Measurements from ENCODE around the gene SUSD5.
"Not testable (repeated sequence)": the region's sequence is repeated elsewhere in the genome, so short reads cannot be mapped to it uniquely, and the experiment has no call there.

Gene SUSD5

DNA sequence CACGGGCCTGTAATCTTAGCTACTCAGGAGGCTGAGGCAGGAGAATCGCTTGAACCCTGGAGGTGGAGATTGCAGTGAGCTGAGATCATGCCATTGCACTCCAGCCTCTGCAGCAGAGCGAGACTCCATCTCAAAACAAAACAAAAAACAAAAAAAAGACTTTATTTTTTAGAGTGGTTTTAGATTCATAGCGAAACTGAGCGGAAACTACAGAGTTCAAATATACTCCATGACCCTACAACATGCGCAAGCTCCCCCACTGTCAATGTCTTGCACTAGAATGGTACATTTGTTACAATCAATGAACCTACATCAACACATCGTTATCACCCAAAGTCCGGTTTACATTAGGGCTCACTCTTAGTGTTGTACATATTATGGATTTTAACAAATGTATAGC lies 107.0 kb downstream of the SUSD5 start:
- no peak for DNase-seq

DNA sequence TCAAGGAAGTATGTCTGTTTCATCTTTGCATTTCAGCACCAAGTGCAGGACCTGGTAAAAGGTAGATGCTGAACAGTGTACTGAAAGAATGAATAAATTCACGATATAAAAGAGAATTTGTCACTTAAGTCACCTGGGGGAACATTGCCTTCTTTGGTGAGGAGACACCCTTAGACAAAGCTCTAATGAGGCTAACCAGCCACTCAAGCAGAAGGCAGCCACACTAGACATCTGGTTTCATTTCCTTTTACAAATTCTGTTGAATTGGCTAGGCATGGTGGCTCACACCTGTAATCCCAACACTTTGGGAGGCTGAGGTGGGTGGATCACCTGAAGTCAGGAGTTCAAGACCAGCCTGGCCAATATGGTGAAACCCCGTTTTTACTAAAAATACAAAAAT lies 111.8 kb downstream of the SUSD5 start:
- DNase-seq = not testable (repeated sequence)

DNA sequence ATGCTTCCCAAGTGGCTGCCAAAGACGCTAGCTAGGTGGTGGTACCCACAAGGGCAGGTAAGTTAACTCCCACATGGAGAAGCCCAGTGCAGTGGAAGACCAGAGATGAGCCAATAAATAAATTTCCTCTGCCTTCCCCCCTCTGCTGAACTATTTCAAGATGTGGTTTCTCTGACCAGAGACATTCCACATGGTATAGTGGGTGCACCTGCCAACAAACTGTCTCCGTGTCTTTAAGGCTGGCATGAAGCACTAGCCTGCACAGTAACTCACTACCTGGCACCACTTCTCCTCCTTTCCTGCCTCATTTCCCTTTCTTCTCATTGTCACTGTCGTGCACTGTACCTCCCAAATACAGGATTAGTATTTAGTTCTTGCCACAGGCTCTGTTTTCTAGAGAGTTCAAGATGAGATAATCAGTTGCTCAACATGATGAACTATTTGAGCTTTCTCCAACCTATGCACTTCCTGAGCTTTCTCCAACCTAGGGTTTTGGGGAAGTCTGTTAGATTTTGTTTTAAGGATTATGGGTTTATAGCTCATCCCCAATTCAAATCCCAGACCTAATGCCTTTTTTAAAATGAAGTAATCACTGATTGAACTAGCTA lies 113.2 kb downstream of the SUSD5 start:
- DNase-seq = no peak

DNA sequence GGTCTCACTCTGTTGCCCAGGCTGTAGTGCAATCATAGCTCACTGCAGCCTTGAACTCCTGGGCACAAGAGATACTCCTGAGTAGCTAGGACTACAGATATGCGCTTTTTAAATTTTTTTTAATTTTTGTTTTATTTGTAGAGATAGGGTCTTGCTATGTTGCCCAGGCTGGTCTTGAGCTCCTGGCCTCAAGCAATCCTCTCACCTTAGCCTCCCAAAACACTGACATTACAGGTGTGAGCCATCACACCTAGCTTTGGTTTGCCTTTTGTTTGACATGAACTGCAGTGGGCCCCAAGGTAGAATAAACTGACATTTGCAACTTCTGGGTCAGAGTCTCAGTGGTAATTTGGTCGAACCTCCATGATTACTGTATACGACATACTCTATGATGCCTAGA lies 113.8 kb downstream of the SUSD5 start:
- no peak for DNase-seq

DNA sequence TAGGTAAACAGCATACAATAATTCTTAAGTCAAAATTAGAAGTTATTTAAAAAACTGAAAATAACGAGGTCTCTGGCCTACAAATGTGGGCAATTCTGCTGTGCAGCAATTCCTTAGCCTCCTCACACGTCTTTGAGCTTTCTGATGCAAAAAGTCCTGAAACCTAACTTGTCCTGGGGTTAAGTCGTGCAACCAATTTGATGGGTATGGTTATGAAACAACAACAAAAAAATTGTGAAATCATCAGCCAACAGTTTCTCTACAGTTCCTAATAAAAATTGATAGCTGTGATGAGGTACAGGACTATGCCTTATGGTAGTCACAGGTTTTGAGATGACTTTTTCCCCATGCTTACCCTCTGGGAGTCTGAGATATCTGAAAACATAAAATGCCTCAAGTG lies 115.1 kb downstream of the SUSD5 start:
- DNase-seq = no peak

DNA sequence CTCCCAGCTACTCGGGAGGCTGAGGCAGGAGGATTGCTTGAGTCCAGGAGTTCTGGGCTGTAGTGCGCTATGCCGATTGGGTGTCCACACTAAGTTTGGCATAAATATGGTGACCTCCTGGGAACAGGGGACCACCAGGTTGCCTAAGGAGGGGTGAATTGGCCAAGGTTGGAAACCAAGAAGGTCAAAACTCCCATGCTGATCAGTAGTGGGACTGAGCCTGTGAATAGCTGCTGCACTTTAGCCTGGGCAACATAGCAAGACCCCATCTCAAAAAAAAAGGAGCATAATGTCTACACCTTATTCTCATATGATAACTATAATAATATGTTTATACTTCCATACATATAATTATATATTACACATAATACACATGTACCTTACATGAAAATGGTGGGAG lies 115.6 kb downstream of the SUSD5 start:
- DNase-seq = no peak

DNA sequence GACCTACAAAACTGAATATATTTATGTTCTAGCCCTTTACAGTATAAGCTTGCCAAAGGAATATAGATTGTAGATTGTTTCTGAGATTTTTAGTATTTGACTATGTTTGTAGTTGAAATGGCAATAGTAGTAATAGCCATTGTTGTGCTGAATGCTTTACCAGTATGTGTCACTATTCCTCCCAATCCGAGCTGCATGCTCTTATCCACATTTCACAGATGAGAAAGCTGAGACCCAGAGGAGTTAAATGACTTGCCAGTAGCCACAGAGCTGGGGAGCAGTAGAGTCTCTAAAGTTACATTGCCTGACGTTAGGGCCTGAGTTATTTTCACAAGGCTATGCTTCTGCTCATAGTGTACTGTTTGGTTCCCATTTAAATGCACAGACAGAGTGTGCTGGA lies 118.4 kb downstream of the SUSD5 start:
- DNase-seq = no peak

Measured in NCI-H1092 (cell line).